Middle frontal gyrus (tissue), 1 donor: Measurements from ENCODE around the gene ZNF536.

Source experiments
- DNase-seq: peaks from one replicate; pipeline ENCODE4 v3.0.0-alpha.2; 2015; ENCODE audit warnings: low spot score; ENCODE audit errors: extremely low spot score

ZNF536 gene

DNA sequence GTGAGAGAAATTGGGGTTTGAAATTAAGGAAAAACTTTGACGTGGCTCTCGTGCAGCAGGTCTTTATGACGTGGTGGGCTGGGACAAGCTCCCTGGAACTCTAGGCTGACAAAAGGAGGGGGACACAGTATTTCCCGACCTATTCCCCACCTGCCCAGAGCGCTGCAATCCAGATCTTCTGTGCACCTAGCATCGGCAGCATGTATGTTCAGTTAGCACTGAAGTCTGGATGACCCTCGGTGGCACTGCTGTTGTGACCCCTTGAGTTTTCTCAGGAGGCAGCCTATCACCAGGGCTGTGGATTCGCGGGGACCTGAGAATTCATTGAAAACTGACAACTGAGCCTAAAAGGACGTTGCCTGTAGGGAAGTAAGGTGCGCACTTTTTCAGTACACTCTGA, 9.1 kb upstream of the ZNF536 start:
- no peak for DNase-seq

GRCh38 chr19:30364866-30365800, 7.1 kb upstream of the ZNF536 start:
- no peak for DNase-seq

DNA sequence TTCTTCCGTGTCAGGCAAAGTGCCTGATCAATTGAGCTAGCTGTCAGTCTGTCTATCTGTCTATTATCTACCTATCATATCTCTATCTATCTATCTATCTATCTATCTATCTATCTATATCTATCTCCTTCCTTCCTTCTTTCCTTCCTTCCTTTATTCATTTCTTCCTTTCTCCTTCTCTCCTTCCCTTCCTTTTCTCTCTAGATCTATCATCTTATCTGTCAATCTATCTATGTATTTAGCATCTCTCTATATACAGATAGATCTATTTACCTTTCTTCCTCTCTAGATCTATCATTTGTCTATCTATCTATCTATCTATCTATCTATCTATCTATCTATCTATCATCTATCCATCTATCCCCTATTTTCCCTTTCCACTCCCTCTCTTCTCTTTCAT, 5.9 kb upstream of the ZNF536 start:
- DNase-seq, result no peak

GRCh38 chr19:30367006-30367405, 5.2 kb upstream of the ZNF536 start:
- no peak for DNase-seq

DNA sequence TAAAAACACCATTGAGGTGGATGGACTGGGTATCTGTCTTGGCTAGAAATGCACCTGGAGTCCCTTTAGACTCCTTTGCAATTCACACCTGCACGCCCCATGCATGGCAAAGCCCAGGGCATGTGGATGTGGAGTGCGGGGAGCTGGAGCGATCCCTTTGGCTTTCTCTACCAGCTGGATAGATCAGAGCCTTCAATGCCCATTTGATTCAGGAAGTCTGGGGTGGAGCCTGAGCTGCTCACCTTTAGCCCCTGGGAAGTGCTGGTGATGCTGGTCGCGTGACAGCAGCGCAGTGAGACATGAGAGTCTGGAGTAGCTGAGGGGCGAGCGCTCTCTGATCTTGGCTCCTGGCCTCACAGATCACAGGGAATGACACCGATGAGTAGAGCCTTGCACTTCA, 4.8 kb upstream of the ZNF536 start:
- no peak for DNase-seq

- DNase-seq, result no peak
These were observed 2.4 kb upstream of the ZNF536 start for GRCh38 chr19:30369833-30370232.

GRCh38 chr19:30371161-30371836, 885 bp upstream of the ZNF536 start:
- DNase-seq, result peak; percentile 36

DNA sequence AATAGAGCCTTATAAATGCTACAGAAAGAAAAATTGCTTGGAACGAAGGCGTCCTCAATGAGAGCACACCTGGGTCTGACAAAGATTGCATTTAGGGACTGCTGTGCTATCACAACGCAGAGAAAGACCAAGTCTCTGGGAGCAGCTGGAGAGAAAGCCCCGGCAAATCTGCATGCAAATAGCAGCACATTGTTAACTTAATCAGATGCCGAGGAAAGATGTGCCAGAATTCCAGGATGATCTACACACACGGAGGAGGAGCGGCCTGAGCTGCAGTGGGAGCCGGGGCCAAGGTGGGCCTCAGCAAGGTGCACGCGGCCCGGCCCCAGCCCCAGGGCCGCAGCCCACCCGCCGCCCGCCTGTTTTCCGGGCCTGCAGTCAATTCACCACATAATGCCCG, 1.4 kb downstream of the ZNF536 start:
- no peak for DNase-seq

GRCh38 chr19:30374539-30374864, 2.3 kb downstream of the ZNF536 start:
- no peak for DNase-seq

- DNase-seq, result no peak
These were observed 2.8 kb downstream of the ZNF536 start for GRCh38 chr19:30374865-30375552.

DNA sequence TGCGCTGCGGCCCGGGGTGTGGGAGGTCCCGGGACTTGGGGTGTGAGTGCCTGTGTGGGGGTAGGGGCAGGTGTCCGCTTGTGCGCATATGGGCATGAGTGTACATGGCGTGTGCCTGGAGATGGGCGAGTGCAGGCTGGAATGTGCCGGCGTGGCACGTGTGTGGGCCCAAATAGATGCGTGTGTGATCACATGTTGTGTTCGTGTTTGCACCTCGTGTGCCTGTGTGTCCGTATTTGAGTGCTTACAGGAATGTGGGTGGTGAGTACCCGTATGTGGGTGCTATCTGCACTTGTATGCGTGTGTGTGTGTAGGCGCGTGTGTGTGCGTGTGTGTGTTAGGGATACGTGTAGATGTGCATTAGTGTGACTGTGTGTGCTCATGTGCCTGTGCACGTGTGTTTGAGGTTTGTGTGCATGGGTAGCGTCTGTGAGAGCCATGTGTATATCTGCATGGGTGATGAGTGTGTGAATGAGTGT, 3.4 kb downstream of the ZNF536 start:
- no peak for DNase-seq

- DNase-seq, result no peak
These were observed 4.1 kb downstream of the ZNF536 start for GRCh38 chr19:30376272-30376671.

- DNase-seq, result no peak
These were observed 4.7 kb downstream of the ZNF536 start for GRCh38 chr19:30376826-30377425.

DNA sequence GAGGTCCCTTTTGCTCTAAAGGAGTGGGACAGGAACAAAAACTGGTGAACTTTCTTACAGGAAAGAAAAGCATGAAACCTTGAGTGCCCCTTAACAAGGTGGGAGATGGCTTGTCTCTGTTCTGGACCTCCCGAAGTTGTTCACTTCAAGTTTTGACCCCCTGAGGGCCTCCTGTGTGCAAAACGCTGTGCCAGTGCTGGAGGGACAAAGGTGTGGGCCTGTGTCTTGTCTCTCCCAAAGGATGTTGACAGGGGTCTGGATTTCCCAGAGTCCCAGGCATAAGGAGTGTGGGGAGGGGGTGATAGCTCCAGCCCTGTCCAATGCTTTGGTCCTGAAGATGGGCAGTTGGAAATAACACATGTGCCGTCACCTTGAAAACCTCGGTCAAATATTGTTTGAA, 6.5 kb downstream of the ZNF536 start:
- DNase-seq, result no peak

DNA sequence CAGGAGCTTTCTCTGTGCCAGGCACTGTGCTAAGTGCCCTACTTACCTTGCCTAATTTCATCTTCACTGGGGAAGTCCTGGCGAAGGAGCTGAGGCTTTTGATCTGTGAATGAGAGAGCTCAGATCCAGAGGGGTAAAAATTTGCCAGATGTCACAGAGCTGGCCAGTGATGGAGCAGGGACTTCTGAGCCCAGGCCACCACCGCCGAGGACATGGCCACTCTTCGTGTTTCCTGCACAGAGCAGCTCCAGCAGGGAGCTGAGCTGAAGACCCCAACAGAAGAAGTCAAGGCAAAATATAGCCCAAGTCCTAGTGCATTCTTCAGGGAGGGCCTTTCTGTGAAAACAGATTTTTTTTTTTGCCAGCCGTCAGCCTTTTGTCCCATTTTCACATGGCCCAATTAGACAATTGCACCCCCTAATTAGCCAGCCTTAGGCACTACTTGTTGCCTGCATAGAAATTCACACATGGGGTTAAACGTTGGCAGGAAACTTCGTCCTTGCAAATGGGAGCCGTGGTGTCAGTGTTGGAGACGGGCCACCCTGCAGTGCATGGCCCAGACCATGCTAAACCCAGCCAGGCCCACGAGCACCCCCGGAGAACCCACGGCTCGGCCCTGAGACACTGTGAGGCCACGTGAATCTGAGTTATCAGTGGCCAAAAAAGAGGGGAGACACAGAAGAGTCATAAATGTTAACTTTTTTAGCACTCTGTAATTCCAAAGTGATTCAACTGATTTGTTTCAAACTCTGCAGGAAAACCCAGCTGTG, 7.8 kb downstream of the ZNF536 start:
- DNase-seq, result no peak

- DNase-seq, result no peak
These were observed 9.2 kb downstream of the ZNF536 start for GRCh38 chr19:30381366-30381765.

- DNase-seq, result no peak
These were observed 13.0 kb downstream of the ZNF536 start for GRCh38 chr19:30385174-30385573.

- no peak for DNase-seq
These were observed 13.5 kb downstream of the ZNF536 start for GRCh38 chr19:30385666-30386065.

- DNase-seq, result no peak
These were observed 14.5 kb downstream of the ZNF536 start for GRCh38 chr19:30386551-30387143.

GRCh38 chr19:30387311-30388115, 15.3 kb downstream of the ZNF536 start:
- no peak for DNase-seq
